Mucosa of descending colon (tissue), 3 donors: Measurements from ENCODE around the gene CHST11. TPM values are rescaled to one million over a fixed set of nuclear protein-coding genes. Genes with fewer than 3 reads are reported as not detected.

Source experiments
- ATAC-seq: fragments of 200-7000 bp; cut with Tn5 transposase; one replicate; pipeline ENCODE4 v1.9.1; 2020; ENCODE audit warnings: mild to moderate bottlenecking, moderate library complexity
- DNase-seq, 3 donors: peaks; one replicate each; pipeline ENCODE4 v3.0.0-alpha.2; 2020
- H3K36me3 ChIP-seq: fragments of 200-600 bp; one replicate; pipeline ENCODE4 v1.8.0; 2021; ENCODE audit warnings: low read depth, mild to moderate bottlenecking
- H3K4me1 ChIP-seq: fragments of 200-600 bp; one replicate; pipeline ENCODE4 v1.8.0; 2021; ENCODE audit warnings: low read depth, mild to moderate bottlenecking
- H3K4me3 ChIP-seq: fragments of 200-600 bp; one replicate; pipeline ENCODE4 v1.8.0; 2021; ENCODE audit warnings: mild to moderate bottlenecking
- H3K9me3 ChIP-seq: fragments of 200-600 bp; one replicate; pipeline ENCODE4 v1.8.0; 2021; ENCODE audit warnings: mild to moderate bottlenecking
- intact Hi-C, 2 donors: fragments of 100-400 bp; cut with DNase I in 1 of 2; cut with micrococcal nuclease in 1 of 2; formaldehyde crosslinking; loops; one replicate each; pipeline versions ENCODE4 v1.11.0 to v1.11.1; 2022; cut with DNase I, micrococcal nuclease
- total RNA-seq, 3 donors: library from RNA; stranded (reverse); fragmentation: NEBNext Ultra II Directional in 2 of 3; extraction: Animal tissue kit (Norgen Biotek cat#: 25700) in 2 of 3; gene quantifications; one replicate each; pipeline versions ENCODE4 v1.2.1 to v1.2.4, GENCODE V29; 2021 to 2023
- TF ChIP-seq, protein P1 (sequence below): fragments of 200-600 bp; IDR thresholded peaks from one replicate; pipeline ENCODE4 v1.8.0; 2022; ENCODE audit warnings: antibody characterized with exemption, mild to moderate bottlenecking
- donor health status: DM: no; HTN: no; CAD: no; lungs with moderate emphysema.
- donor health status: DM: no; HTN: no; CAD: no.
- donor health status: DM: no; HTN: yes; CAD: no.

The CHST11 gene
- total RNA-seq, 3 donors from 2014 or later = 3.3 to 15.2 (median 6.6) TPM

DNA sequence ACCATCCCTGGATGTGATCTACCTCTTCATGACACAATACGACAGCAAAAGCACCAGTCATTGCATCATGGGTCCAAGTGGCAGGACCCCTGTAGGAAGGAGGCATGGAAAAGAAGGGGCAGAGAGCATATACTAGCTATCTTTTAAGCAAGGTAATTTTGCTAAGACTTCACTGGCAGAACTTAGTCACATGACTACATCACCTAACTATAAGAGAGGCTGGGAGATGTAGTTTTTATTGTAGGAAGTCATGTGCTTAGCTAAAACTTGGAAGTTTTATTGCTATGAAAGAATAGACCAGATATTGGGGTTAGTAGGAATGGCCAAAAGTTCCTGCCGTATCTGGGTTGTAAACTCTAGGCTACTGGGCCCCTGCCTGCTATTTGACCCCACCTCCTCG, 18.6 kb upstream of the CHST11 start:
- Histone ChIP-seq H3K4me1 (no peaks in the 10 kb centered on the region), H3K9me3 (no peaks in the 10 kb centered on the region), H3K4me3 (no peak overlapping the region), H3K36me3 (no peaks in the 10 kb centered on the region)
- TF ChIP-seq, protein P1, sequence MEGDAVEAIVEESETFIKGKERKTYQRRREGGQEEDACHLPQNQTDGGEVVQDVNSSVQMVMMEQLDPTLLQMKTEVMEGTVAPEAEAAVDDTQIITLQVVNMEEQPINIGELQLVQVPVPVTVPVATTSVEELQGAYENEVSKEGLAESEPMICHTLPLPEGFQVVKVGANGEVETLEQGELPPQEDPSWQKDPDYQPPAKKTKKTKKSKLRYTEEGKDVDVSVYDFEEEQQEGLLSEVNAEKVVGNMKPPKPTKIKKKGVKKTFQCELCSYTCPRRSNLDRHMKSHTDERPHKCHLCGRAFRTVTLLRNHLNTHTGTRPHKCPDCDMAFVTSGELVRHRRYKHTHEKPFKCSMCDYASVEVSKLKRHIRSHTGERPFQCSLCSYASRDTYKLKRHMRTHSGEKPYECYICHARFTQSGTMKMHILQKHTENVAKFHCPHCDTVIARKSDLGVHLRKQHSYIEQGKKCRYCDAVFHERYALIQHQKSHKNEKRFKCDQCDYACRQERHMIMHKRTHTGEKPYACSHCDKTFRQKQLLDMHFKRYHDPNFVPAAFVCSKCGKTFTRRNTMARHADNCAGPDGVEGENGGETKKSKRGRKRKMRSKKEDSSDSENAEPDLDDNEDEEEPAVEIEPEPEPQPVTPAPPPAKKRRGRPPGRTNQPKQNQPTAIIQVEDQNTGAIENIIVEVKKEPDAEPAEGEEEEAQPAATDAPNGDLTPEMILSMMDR = no peak
- intact Hi-C loops = no loop called here
- no peak for DNase-seq
- no peak for ATAC-seq

DNA sequence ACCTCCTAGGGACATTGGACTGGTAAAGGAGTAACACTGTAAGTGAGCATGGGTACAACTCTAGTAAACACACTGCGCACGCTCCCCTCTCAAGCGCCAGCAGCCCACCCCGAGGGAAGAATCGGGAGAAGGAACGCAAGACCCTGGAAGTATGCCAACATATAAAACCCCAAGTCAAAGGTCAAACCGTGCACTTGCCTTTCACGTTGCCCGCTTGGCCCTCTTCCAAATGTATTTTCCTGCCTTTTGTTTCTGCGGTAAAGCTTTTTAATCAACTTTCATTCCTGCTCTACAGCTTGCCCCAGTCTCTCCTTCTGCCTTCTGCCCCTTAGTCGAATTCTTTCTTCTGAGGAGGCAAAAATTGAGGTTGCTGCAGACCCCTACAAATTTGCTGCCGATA, 17.6 kb upstream of the CHST11 start:
- H3K36me3 ChIP-seq = no peaks in the 10 kb centered on the region
- TF ChIP-seq, protein P1 = no peak
- no peak for ATAC-seq
- H3K4me1 ChIP-seq = no peaks in the 10 kb centered on the region
- no peak for DNase-seq
- H3K9me3 ChIP-seq = no peaks in the 10 kb centered on the region
- intact Hi-C loops = no loop called here
- no peak overlapping the region for H3K4me3 ChIP-seq

DNA sequence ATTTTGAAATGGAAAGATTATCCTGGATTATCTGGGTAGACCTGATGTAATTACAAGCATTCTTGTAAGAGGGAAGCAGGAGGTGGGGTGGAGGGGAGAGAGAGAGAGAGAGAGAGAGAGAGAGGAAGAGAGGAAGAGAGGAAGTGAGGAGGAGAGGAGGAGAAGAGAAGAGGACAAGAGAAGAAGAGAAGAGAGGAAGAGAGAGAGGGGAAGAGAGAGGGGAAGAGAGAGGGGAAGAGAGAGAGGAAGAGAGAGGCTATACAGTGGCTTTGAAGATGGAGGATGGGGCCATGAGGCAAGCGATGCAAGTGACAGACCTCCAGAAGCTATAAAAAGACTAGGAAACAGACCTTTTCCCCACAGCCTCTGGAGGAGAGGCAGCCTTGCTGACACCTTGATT, 13.7 kb upstream of the CHST11 start:
- Histone ChIP-seq H3K36me3 (no peaks in the 10 kb centered on the region), H3K4me3 (no peak overlapping the region), H3K9me3 (no peaks in the 10 kb centered on the region), H3K4me1 (no peaks in the 10 kb centered on the region)
- intact Hi-C loops = no loop called here
- ATAC-seq = no peak
- TF ChIP-seq, protein P1 = no peak
- DNase-seq = no peak

DNA sequence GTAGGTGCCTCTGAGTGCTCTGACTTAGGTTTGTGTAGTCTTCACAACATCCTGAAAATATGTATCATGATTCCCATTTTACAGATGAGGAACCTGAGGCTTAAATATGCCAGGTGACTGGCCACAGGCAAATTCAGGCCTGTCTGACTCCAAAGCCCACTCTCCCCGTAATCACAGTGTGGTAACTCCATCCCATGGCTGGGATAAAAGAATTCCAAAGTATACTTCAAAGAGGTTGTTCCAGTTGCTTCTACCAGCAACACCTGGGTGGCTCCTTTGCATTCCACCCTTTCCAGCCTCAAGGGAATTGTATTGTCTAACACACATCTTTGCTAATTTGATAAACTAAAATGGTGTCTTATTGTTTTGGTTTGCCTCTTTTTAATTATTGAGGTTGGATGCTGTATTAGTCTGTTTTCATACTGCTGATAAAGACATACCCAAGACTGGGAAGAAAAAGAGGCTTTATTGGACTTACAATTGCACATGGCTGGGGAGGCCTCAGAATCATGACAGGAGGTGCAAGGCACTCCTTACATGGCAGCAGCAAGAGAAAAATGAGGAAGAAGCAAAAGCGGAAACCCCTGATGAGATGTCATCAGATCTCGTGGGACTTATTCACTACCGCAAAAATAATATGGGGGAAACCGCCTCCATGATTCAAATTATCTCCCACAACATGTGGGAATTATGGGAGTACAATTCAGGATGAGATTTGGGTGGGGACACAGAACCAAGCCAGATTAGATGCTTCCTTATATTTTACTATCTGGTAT, 9.9 kb upstream of the CHST11 start:
- intact Hi-C loops = no loop called here
- no peaks in the 10 kb centered on the region for H3K36me3 ChIP-seq
- no peaks in the 10 kb centered on the region for H3K4me1 ChIP-seq
- ATAC-seq = no peak
- TF ChIP-seq, protein P1 = no peak
- no peak for DNase-seq
- no peak overlapping the region for H3K4me3 ChIP-seq
- H3K9me3 ChIP-seq = no peaks in the 10 kb centered on the region

DNA sequence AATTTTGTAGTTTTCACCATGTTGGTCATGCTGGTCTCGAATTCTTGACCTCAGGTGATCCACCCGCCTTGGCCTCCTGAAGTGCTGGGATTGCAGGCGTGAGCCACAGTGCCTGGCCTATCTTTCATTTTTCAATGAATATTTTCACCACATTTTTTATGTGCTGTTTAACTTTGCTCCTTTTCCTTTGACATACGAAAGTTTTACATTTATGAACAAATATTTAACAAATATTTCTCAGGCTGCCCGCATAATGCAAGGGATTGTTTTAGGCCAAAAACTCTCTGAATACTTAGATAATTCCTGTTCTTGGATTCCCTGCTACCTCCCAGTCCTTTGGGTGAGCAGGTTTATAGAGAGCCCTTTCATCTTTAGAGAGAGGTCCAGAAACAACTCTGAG, 8.7 kb upstream of the CHST11 start:
- ATAC-seq (no peak), DNase-seq (no peak)
- TF ChIP-seq, protein P1 = no peak
- H3K4me3 ChIP-seq = no peak overlapping the region
- no peaks in the 10 kb centered on the region for H3K4me1 ChIP-seq
- intact Hi-C loops = no loop called here
- H3K36me3 ChIP-seq = no peaks in the 10 kb centered on the region
- H3K9me3 ChIP-seq = no peaks in the 10 kb centered on the region

DNA sequence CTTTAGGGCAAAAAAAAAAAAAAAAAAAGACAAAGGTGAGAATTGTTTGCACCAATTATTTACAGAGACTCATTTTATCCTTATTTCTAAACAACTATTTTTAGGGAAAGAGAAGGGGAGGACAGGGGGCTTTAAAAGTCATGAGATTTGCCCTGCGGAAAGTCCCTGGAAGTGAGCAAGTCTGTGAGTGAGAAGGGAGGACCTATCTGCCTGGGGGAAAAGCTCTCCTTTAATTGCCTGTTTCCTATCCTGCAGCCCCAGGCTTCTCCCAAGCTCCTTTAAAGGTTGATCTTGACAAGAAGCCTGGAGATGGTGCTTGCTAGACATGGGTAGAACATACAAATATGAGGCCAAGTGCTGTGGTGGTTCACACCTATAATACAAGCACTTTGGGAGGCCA, 8.3 kb upstream of the CHST11 start:
- ATAC-seq = no peak

More for the DNA sequence above, 8.3 kb upstream of the CHST11 start:
- Histone ChIP-seq H3K4me3 (no peak overlapping the region), H3K4me1 (no peaks in the 10 kb centered on the region), H3K9me3 (no peaks in the 10 kb centered on the region), H3K36me3 (no peaks in the 10 kb centered on the region)
- DNase-seq = no peak
- intact Hi-C loops = no loop called here
- TF ChIP-seq, protein P1 = no peak
